SK-N-SH (cell line): Measurements from ENCODE around the gene KRTAP5-11.

Source experiments
- EP300 ChIP-seq, 2 experiments: IDR thresholded peaks; 2 replicates each; pipeline versions ENCODE4 v1.4.0 to v1.6.1; 2012; ENCODE audit warnings: borderline replicate concordance in 1 of 2, low read depth in 1 of 2, low read length in 1 of 2
- EZH2phosphoT487 ChIP-seq: fragments of 200-600 bp; sonication (generic); IDR thresholded peaks from 2 replicates; pipeline ENCODE4 v1.6.1; 2017; ENCODE audit warnings: low read depth, mixed run types, mild to moderate bottlenecking, antibody characterized with exemption, moderate library complexity, borderline replicate concordance
- GABPA ChIP-seq: IDR thresholded peaks from 2 replicates; pipeline ENCODE4 v1.4.0; 2012; ENCODE audit warnings: low read depth, mild to moderate bottlenecking
- JUND ChIP-seq: IDR thresholded peaks from 2 replicates; pipeline ENCODE4 v1.4.0; 2012
- NFIC ChIP-seq: IDR thresholded peaks from 2 replicates; pipeline ENCODE4 v1.4.0; 2012; ENCODE audit warnings: borderline replicate concordance
- RXRA ChIP-seq: IDR thresholded peaks from 2 replicates; pipeline ENCODE4 v1.4.0; 2012; ENCODE audit warnings: low read depth, mild to moderate bottlenecking, borderline replicate concordance
- TF ChIP-seq, protein P1 (sequence below): fragments of 200-600 bp; sonication (generic); IDR thresholded peaks from 2 replicates; pipeline ENCODE4 v1.6.1; 2017; ENCODE audit warnings: antibody characterized with exemption, mild to moderate bottlenecking, moderate library complexity

DNA sequence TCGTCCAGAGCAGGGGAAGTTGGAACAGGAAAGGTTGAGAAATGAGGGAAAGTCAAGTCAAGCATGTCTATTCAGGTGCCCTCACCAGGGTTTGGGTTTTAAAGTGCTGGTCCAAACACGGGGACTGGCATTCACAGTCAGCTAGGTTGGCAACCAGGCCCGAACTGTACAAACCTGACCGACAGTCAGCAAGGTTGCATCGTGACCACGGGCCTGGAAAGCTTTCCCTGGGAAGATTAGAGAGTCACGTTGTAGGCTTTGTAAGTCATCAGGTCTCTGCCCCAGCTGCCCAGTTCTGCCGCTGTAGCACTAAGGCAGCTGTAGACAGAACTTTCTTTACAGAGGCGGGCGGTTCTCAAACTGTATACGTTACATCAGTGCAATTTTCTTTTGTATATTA, 9.9 kb downstream of the KRTAP5-11 start:
- TF ChIP-seq, protein P1, sequence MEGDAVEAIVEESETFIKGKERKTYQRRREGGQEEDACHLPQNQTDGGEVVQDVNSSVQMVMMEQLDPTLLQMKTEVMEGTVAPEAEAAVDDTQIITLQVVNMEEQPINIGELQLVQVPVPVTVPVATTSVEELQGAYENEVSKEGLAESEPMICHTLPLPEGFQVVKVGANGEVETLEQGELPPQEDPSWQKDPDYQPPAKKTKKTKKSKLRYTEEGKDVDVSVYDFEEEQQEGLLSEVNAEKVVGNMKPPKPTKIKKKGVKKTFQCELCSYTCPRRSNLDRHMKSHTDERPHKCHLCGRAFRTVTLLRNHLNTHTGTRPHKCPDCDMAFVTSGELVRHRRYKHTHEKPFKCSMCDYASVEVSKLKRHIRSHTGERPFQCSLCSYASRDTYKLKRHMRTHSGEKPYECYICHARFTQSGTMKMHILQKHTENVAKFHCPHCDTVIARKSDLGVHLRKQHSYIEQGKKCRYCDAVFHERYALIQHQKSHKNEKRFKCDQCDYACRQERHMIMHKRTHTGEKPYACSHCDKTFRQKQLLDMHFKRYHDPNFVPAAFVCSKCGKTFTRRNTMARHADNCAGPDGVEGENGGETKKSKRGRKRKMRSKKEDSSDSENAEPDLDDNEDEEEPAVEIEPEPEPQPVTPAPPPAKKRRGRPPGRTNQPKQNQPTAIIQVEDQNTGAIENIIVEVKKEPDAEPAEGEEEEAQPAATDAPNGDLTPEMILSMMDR, result no peak
- TF ChIP-seq JUND (no peak), RXRA (no peak), EP300 (IDR thresholded peaks at IDR 0.05; ENCODE audit: borderline replicate concordance in 1 of 2, low read depth in 1 of 2, low read length in 1 of 2) (no peak), NFIC (no peak), GABPA (no peak), EZH2phosphoT487 (no peak)
